NOMO-1 treated with dmso at 0.1 percent for 144 hours (cell line): Measurements from ENCODE around the gene SNTN.

Experiments used
- DNase-seq: peaks from one replicate; lab custom pipeline; 2025; ENCODE audit not compliant: unreplicated experiment; lab: John Stamatoyannopoulos, UW

The SNTN gene

GRCh38 chr3:63673111-63673510 lies 20.6 kb downstream of the SNTN start:
- DNase-seq: no peak

GRCh38 chr3:63674586-63674985 lies 22.1 kb downstream of the SNTN start:
- no peak for DNase-seq

GRCh38 chr3:63679186-63679585 lies 26.7 kb downstream of the SNTN start:
- DNase-seq: peak; percentile 29

GRCh38 chr3:63684081-63684480 lies 31.6 kb downstream of the SNTN start:
- DNase-seq: no peak

- DNase-seq: no peak
Observed at GRCh38 chr3:63685340-63685739, 32.9 kb downstream of the SNTN start.

GRCh38 chr3:63687278-63688225 lies 35.1 kb downstream of the SNTN start:
- no peak for DNase-seq

- peak; percentile 10 for DNase-seq
Observed at GRCh38 chr3:63689285-63689684, 36.8 kb downstream of the SNTN start.

- no peak for DNase-seq
Observed at GRCh38 chr3:63693351-63693750, 40.9 kb downstream of the SNTN start.

GRCh38 chr3:63705092-63705645 lies 52.7 kb downstream of the SNTN start:
- DNase-seq: no peak

- DNase-seq: no peak
Observed at GRCh38 chr3:63706321-63707085, 54.0 kb downstream of the SNTN start.

GRCh38 chr3:63707731-63708130 lies 55.3 kb downstream of the SNTN start:
- no peak for DNase-seq

- no peak for DNase-seq
Observed at GRCh38 chr3:63709576-63709975, 57.1 kb downstream of the SNTN start.
